B cell (primary cell): ENCODE results near the gene TYSND1.

ENCODE experiments used
- EZH2 ChIP-seq: IDR thresholded peaks from 2 replicates; pipeline ENCODE4 v1.6.1; 2012; ENCODE audit warnings: borderline replicate concordance, low read depth, mild to moderate bottlenecking, moderate library complexity, low read length; ENCODE audit not compliant: insufficient read depth, poor library complexity, severe bottlenecking
- TF ChIP-seq, protein P1 (sequence below): fragments of 200-600 bp; IDR thresholded peaks from one replicate; pipeline ENCODE4 v1.8.0; 2022; ENCODE audit warnings: antibody characterized with exemption, mild to moderate bottlenecking

DNA sequence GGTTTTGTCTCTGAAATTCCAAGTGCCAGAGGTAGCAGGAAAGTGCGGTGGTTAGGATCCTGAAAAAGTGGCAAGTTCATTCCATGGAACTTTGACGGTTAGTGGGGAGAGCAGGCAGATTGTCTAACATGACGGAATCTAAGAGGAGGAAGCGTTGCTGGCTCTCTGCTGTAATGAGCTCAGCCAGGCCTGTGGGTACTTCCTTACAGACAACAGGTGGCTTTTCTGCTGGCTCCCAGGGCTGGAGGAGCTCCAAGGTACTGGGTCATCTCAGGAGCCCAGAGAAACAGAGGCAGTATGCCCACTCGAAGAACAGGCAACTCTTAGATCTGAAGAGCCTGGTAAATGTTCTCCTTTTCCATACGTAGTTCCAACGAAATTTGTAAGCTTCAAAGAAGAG, 10.8 kb downstream of the TYSND1 start:
- no peak for TF ChIP-seq EZH2
- TF ChIP-seq, protein P1, sequence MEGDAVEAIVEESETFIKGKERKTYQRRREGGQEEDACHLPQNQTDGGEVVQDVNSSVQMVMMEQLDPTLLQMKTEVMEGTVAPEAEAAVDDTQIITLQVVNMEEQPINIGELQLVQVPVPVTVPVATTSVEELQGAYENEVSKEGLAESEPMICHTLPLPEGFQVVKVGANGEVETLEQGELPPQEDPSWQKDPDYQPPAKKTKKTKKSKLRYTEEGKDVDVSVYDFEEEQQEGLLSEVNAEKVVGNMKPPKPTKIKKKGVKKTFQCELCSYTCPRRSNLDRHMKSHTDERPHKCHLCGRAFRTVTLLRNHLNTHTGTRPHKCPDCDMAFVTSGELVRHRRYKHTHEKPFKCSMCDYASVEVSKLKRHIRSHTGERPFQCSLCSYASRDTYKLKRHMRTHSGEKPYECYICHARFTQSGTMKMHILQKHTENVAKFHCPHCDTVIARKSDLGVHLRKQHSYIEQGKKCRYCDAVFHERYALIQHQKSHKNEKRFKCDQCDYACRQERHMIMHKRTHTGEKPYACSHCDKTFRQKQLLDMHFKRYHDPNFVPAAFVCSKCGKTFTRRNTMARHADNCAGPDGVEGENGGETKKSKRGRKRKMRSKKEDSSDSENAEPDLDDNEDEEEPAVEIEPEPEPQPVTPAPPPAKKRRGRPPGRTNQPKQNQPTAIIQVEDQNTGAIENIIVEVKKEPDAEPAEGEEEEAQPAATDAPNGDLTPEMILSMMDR: no peak
